Glomerular endothelial cell (primary cell): Measurements from ENCODE around the gene MFF. TPM values are rescaled to one million over a fixed set of nuclear protein-coding genes. Genes with fewer than 3 reads are reported as not detected.

Experiments
- DNase-seq: peaks from one replicate; pipeline ENCODE4 v3.0.0-alpha.2; 2011; ENCODE audit warnings: low read depth, low spot score; ENCODE audit errors: extremely low read depth
- total RNA-seq: library from RNA; depleted of rRNA; stranded (reverse); fragments of >200 nt; gene quantifications from 2 replicates; pipeline ENCODE4 v1.2.3, GENCODE V29; 2015

The MFF gene, protein sequence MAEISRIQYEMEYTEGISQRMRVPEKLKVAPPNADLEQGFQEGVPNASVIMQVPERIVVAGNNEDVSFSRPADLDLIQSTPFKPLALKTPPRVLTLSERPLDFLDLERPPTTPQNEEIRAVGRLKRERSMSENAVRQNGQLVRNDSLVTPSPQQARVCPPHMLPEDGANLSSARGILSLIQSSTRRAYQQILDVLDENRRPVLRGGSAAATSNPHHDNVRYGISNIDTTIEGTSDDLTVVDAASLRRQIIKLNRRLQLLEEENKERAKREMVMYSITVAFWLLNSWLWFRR
- 96.4 and 108 TPM in 2 replicates for total RNA-seq

GRCh38 chr2:227324995-227325838 lies at the start of gene MFF:
Gene MFF (plus strand): TSS chr2:227325251. CDS start chr2:227330666, 5,415 bp downstream.
- DNase-seq = peak; percentile 57

DNA sequence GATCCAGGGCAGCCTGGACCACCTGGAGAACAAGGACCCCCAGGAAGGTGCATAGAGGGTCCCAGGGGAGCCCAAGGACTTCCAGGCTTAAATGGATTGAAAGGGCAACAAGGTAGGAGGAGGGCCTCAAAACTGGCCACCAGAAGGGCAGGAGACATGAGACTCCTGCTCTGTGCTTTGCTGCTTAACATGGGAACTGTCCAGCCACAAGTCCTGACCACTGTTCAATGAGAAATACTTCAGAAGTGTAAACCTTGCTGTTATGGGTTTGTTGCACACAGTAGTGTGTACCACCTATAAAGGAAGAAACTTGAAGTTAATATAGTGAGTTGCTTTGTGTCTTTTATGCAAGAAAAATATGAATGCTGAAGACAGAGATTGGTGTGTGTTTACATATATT lies 44.2 kb upstream of the MFF start:
- DNase-seq = no peak

DNA sequence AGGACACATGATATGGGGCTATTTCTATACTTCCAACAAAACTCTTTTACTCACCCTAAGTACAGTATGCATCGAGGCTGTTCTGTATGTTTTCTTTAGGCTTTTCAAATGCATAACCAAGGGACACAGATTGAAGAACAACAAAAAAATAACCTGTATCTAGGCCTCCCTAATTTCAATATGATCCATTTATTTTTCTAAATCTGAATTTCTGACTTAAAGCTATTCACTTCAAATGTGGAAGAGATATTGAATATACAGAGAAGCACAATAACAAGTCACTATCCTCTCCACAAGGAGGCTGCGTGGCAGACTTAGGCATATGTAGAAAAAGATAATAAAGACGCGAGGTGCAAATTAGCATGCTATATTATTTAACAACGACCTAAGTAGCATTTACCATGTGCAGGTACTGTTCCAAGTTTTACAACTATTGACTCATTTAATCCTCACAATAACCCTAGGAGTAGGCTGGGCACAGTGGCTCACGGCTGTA lies 39.3 kb upstream of the MFF start:
- DNase-seq = no peak

GRCh38 chr2:227287771-227288170 lies 37.3 kb upstream of the MFF start:
- DNase-seq = no peak

DNA sequence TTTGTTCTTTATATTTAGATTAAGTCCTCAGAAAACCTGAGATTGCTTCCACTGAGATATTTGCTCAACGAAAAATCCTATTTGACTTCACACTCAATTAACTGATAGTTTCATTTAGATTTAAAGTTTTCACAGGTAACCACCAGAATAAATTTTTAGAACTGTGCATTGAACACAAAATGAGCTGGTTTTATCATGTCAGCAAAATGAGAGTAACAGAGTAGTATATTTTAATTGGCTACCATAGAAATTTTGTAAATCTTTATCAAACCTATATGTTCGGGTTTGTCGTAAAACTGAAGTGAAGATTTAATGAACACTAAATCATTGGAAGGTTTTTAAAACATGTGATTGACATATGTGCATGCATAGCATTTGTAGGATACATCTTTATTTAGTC lies 32.7 kb upstream of the MFF start:
- no peak for DNase-seq

- no peak for DNase-seq
These were observed 31.5 kb upstream of the MFF start for GRCh38 chr2:227293531-227293930.

- no peak for DNase-seq
These were observed 29.2 kb upstream of the MFF start for GRCh38 chr2:227295806-227296205.

DNA sequence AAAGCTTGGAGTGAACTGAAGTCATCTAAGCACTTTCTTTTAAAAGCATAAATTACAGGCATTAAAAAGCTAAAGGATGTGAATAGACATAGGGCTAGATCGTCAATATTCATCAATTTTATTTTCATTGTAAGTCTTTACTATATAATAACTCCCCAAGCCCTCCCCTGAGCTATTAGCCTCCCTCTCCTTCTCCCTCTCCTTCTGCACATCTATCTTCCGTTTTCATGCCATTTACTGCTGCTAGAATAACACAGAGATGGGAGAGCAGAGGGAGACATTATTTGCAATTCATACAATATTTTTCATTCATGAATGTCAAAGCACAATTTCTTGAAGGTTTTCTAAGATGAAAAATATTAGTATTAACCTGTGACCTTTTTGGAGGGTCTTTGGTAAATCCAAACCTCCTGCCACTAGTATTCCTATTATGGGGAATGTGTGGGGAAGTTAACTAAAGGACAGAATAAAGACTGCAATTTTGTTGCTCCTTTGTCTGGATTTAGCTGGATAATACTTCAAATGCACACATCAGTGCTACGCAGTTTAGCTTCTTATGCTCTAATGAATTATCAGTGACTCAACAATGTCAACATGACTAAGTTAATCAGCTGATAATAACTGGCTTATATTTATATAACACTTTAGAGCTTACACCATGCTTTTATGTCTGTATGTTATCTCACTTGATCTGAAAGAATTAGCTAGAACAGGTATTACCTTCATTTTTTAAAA lies 28.2 kb upstream of the MFF start:
- no peak for DNase-seq

- no peak for DNase-seq
These were observed 23.5 kb upstream of the MFF start for GRCh38 chr2:227301523-227301922.

DNA sequence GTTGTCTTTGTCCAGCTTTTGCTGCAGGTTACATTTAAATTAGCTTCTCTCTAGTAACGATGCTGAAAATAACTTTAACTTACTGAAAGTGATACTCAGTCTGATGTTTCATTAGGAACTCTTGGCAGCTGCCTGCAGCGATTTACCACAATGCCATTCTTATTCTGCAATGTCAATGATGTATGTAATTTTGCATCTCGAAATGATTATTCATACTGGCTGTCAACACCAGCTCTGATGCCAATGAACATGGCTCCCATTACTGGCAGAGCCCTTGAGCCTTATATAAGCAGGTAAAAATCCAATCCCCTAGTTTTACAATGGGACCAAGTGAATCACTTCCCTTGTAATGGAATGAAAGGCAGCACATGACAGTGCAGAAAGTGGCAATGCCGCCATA lies 16.3 kb upstream of the MFF start:
- DNase-seq = no peak

GRCh38 chr2:227310756-227311110 lies 14.3 kb upstream of the MFF start:
- no peak for DNase-seq

- no peak for DNase-seq
These were observed 13.1 kb upstream of the MFF start for GRCh38 chr2:227311861-227312506.

GRCh38 chr2:227312579-227312978 lies 12.5 kb upstream of the MFF start:
- no peak for DNase-seq

DNA sequence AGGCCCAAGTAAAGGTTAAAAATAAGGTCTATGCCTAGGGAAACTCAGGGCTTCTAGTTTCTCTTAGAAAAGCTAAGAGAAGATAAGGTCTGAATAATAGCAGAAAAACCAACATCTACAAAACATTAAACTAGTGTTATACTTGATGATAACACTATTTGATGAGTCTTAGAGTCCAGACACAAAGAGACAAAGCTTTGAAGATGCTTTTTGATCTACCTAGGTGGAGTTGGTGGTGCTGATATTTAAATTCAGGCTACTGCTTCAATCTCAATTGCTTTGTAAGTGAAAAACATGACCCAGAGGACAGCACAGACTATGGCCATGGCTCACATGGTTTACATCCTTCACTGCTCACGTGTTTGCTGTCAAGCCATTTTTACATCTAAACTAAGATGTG lies 11.7 kb upstream of the MFF start:
- no peak for DNase-seq

- no peak for DNase-seq
These were observed 7.2 kb upstream of the MFF start for GRCh38 chr2:227317834-227318233.

DNA sequence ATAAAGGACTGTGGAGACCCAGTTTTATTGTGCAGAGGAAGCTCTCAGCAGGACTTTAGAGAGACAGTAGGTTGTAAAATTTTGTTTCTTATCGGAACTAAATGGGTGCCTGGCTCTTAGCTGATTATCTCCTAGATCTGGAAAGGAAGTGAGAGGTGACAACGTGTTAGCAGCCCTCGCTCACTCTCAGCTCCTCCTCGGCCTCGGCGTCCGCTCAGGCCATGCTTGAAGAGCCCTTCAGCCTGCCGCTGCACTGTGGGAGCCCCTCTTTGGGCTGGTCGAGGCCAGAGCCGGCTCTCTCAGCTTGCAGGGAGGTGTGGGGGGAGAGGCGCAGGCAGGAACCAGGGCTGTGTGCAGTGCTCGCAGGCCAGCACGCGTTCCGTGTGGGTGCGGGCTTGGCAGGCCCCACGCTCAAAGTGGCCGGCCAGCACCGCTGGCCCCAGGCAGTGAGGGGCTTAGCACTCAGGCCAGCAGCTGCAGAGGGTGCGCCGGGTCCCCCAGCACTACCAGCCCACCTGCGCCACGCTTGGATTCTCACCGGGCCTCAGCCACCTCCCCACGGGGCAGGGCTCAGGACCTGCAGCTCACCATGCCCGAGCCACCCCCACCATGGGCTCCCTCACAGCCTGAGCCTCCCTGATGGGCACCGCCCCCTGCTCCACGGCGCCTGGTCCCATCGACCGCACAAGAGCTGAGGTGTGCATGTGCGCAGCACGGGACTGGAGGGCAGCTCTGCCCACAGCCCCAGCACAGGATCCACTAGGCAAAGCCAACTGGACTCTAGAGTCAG lies 4.6 kb upstream of the MFF start:
- DNase-seq = no peak

DNA sequence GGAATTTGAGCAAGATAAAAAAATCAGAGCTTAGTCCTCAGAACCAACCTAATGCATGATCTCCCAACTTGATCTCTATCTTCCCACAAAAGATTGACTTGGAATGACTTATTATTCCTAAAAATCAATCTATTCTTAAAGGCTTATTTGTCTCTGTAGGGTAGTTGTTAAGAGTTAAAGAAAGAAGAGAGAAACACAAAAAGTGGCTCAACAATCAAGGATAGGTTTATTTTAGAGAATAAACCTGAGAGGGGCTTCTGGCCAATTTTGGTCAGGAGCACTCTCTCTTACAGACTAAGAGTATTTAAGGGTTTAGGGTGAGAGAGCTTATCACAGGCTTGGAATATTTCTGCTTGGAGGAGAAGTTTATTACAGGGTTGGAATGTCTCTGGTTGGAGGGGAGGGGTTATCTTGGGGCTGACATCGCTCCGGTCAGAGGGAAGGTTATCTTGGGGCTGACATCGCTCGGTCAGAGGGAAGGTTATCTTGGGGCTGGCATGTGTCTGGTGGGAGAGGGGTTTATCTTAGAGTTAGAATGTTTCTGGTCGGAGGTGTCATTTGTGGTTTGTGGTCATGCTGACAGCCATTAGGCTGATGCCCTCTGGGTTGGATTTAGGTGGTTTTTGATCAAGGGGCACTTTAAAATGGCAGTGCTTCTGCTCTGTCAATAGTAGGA lies 2.4 kb upstream of the MFF start:
- DNase-seq = no peak

DNA sequence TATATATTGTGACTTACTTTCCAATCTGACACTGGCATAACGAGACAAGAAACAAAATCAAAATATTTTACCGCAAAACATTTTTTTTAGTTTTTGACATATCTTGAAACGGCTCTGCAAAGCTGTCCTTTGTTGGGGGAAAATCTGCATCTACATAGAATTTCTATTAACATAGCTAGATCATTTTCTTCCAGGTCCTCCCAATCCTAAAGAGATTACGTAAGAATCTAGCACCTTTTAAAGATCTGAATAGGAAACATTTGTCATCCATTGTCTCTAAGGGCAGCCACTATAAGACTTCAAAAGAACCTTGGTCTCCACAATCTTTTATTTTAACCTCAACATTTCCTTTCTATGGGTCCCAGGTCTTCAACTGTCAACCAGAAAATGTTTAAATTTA lies 1.2 kb upstream of the MFF start:
- no peak for DNase-seq

DNA sequence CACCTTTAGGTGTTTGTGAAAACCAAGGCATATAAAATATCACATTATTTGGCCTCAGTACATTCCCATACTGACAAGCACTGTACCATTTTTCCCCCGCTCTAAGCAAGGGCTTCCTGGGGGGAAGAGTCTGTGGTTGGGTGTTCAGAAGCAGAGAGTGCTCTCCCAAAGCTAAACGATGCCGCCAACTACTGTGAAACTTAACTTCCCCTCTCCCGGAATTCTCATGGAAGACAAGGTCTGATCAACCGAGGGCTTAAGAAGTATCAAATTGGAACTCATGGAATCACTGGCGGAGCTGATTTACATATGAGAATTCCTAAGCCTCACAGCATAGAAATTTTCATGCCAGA lies 433 bp upstream of the MFF start:
- DNase-seq = no peak

DNA sequence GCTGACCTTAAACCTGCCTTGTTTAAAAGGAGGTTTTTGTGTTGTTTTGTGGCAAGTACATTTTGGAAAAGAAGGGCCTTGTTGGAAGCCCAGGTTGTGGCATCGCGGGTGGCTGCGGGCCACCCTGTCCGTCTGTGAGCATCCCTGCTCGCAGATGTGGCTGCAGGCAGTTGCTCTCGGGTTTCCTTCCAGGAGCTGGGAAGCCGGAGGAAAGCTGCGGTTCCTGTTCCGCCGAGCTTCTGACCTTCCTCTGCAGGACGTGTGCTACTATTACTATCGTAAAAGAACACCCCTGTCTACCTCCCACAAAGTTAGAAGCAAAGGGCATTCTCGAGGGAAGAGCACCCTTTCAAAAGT lies 766 bp downstream of the MFF start:
- no peak for DNase-seq
